Natural killer cell (primary cell): ENCODE results near the gene DDX27. TPM values are rescaled to one million over a fixed set of nuclear protein-coding genes. Genes with fewer than 3 reads are reported as not detected.
A peak's percentile ranks its signal among the peaks of the same experiment; 100 is the strongest.

Source experiments
- ATAC-seq, 3 donors: fragments of 150-1000 bp in 2 of 3; fragments of 200-7000 bp in 1 of 3; cut with Tn5 transposase; 1 replicate in 1 of 3; 2 replicates in 2 of 3; pipeline ENCODE4 v1.10.0; 2021; ENCODE audit warnings: mild to moderate bottlenecking in 2 of 3, moderate library complexity in 2 of 3
- DNase-seq, 2 donors: peaks; one replicate each; pipeline versions ENCODE4 v3.0.0 to v3.0.0-alpha.2; 2013 to 2021; ENCODE audit warnings: mixed read lengths in 1 of 2
- H3K27ac ChIP-seq: one replicate; pipeline ENCODE4 v1.5.1; 2013; ENCODE audit warnings: mild to moderate bottlenecking, low read length
- H3K27me3 ChIP-seq: one replicate; pipeline ENCODE4 v1.6.1; 2013; ENCODE audit warnings: low read length; ENCODE audit not compliant: control insufficient read depth, insufficient read depth
- H3K36me3 ChIP-seq: one replicate; pipeline ENCODE4 v1.6.1; 2013; ENCODE audit warnings: low read length; ENCODE audit not compliant: control insufficient read depth, insufficient read depth
- H3K4me1 ChIP-seq: one replicate; pipeline ENCODE4 v1.6.1; 2013; ENCODE audit warnings: low read length; ENCODE audit not compliant: control insufficient read depth, insufficient read depth
- H3K4me3 ChIP-seq: one replicate; pipeline ENCODE4 v1.5.1; 2013; ENCODE audit warnings: low read length
- H3K9me3 ChIP-seq: one replicate; pipeline ENCODE4 v1.6.1; 2013; ENCODE audit warnings: low read length; ENCODE audit not compliant: control insufficient read depth, insufficient read depth
- H3K27ac Mint-ChIP-seq, 2 donors: one replicate each; pipeline ENCODE4 v1.8.0; 2022; ENCODE audit warnings: mild to moderate bottlenecking in 2 of 2, mixed read lengths in 2 of 2, moderate library complexity in 1 of 2
- H3K27me3 Mint-ChIP-seq, 2 donors: one replicate each; pipeline ENCODE4 v1.8.0; 2022; ENCODE audit warnings: low read depth in 2 of 2, mixed read lengths in 2 of 2
- H3K36me3 Mint-ChIP-seq: one replicate; pipeline ENCODE4 v1.8.0; 2022; ENCODE audit warnings: mixed read lengths
- H3K4me1 Mint-ChIP-seq, 2 donors: one replicate each; pipeline ENCODE4 v1.8.0; 2022; ENCODE audit warnings: mixed read lengths in 2 of 2
- H3K4me3 Mint-ChIP-seq: one replicate; pipeline ENCODE4 v1.8.0; 2022; ENCODE audit warnings: mild to moderate bottlenecking, moderate library complexity, mixed read lengths
- H3K9me3 Mint-ChIP-seq, 2 donors: one replicate each; pipeline ENCODE4 v1.8.0; 2022; ENCODE audit warnings: mixed read lengths in 2 of 2
- CTCF ChIP-seq: fragments of 200-600 bp; IDR thresholded peaks from one replicate; pipeline ENCODE4 v1.8.0; 2022; ENCODE audit warnings: antibody characterized with exemption
- WGBS: methylation state at CpG from one replicate; pipeline ENCODE4 v1.1.7; 2013; ENCODE audit warnings: missing lambda C conversion rate; ENCODE audit not compliant: insufficient coverage; 5-methylcytosine and 5-hydroxymethylcytosine counted together
- intact Hi-C: fragments of 100-400 bp; cut with micrococcal nuclease; formaldehyde crosslinking; loops from one replicate; pipeline ENCODE4 v1.14.2; 2022
- total RNA-seq, 4 donors: library from RNA; stranded (reverse); fragments of 120-200 nt in 1 of 4; gene quantifications; one replicate each; pipeline versions ENCODE4 v1.2.3 to v1.2.4, GENCODE V29; 2013 to 2022

Gene DDX27
- total RNA-seq, 3 donors from 2014 or later (not counting 1 experiment from before 2014, with no cell fraction given): 71.5 to 91.3 (median 75.9) TPM

DNA sequence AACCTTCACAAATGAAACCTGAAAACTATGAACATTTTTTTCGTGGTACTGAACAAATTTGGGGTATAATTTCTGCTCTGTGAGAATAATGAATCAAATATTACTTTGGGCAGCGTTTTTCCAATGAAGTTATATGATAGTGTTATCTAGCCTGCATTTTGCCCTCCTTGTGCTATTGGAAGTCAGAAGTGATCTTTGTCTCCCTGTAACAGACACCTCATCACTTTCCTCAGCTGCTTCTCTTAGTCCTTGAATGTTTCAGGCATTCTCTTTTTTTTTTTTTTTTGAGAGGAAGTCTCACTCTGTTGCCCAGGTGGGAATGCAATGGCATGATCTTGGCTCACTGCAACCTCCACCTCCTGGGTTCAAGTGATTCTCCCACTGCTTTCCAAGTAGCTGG lies 10.2 kb downstream of the DDX27 start:
- ATAC-seq (no peak), DNase-seq (no peak)
- Mint-ChIP-seq H3K27me3 (no peaks in the 10 kb centered on the region), H3K36me3 (peaks cover 38% of the 10 kb centered on the region), H3K9me3 (no peaks in the 10 kb centered on the region), H3K4me3 (no peak overlapping the region), H3K4me1 (peaks cover 10 to 16% of the 10 kb centered on the region in 2 donors), H3K27ac (no peak overlapping the region)
- H3K4me3 ChIP-seq: no peak overlapping the region
- no peaks in the 10 kb centered on the region for H3K9me3 ChIP-seq
- peaks cover 81% of the 10 kb centered on the region for H3K36me3 ChIP-seq
- peaks cover 12% of the 10 kb centered on the region for H3K4me1 ChIP-seq
- no peaks in the 10 kb centered on the region for H3K27me3 ChIP-seq
- TF ChIP-seq CTCF: no peak
- intact Hi-C loops: no loop called here
- WGBS: 92% methylated on average over 2 of the region's 2 CpGs
- H3K27ac ChIP-seq: no peak overlapping the region

- no peak for DNase-seq
- H3K4me1 ChIP-seq: peaks cover 12% of the 10 kb centered on the region
- Mint-ChIP-seq H3K27me3 (no peaks in the 10 kb centered on the region), H3K4me1 (peaks cover 10 to 16% of the 10 kb centered on the region in 2 donors), H3K9me3 (no peaks in the 10 kb centered on the region), H3K4me3 (no peak overlapping the region), H3K36me3 (peaks cover 38% of the 10 kb centered on the region), H3K27ac (no peak overlapping the region)
- no peak for TF ChIP-seq CTCF
- ATAC-seq: no peak
- peak overlapping the region; percentile 64 for H3K27ac ChIP-seq
- H3K36me3 ChIP-seq: peaks cover 81% of the 10 kb centered on the region
- no peak overlapping the region for H3K4me3 ChIP-seq
- no peaks in the 10 kb centered on the region for H3K27me3 ChIP-seq
- no peaks in the 10 kb centered on the region for H3K9me3 ChIP-seq
- WGBS: 81% methylated on average over 10 of the region's 10 CpGs
- intact Hi-C loops: no loop called here
Observed at GRCh38 chr20:49230021-49230420, 10.8 kb downstream of the DDX27 start.

- intact Hi-C loops: no loop called here
- H3K4me3 ChIP-seq: no peak overlapping the region
- H3K27me3 Mint-ChIP-seq: no peaks in the 10 kb centered on the region
- no peaks in the 10 kb centered on the region for H3K9me3 Mint-ChIP-seq
- peak overlapping the region; percentile 64 for H3K27ac ChIP-seq
- H3K36me3 ChIP-seq: peaks cover 82% of the 10 kb centered on the region
- H3K27me3 ChIP-seq: no peaks in the 10 kb centered on the region
- H3K4me3 Mint-ChIP-seq: no peak overlapping the region
- H3K36me3 Mint-ChIP-seq: peaks cover 35% of the 10 kb centered on the region
- H3K27ac Mint-ChIP-seq: peak overlapping the region; percentile 38 to 60
- H3K9me3 ChIP-seq: no peaks in the 10 kb centered on the region
- TF ChIP-seq CTCF: no peak
- peaks cover 12% of the 10 kb centered on the region for H3K4me1 ChIP-seq
- WGBS: 46% methylated on average over 5 of the region's 8 CpGs
- ATAC-seq (peak in 1 of 3 donors; percentile 52), DNase-seq (no peak)
- peaks cover 10 to 14% of the 10 kb centered on the region in 2 donors for H3K4me1 Mint-ChIP-seq
Observed at GRCh38 chr20:49230561-49231133, 11.4 kb downstream of the DDX27 start.

GRCh38 chr20:49231471-49231870 lies 12.3 kb downstream of the DDX27 start:
- no peak for TF ChIP-seq CTCF
- Histone ChIP-seq H3K9me3 (no peaks in the 10 kb centered on the region), H3K4me1 (peaks cover 12% of the 10 kb centered on the region), H3K27ac (no peak overlapping the region), H3K4me3 (no peak overlapping the region), H3K36me3 (peaks cover 80% of the 10 kb centered on the region), H3K27me3 (no peaks in the 10 kb centered on the region)
- intact Hi-C loops: no loop called here
- Mint-ChIP-seq H3K27ac (peak overlapping the region; percentile 38 to 60), H3K27me3 (no peaks in the 10 kb centered on the region), H3K36me3 (peaks cover 28% of the 10 kb centered on the region), H3K4me1 (peaks cover 8 to 10% of the 10 kb centered on the region in 2 donors), H3K4me3 (no peak overlapping the region), H3K9me3 (no peaks in the 10 kb centered on the region)
- WGBS: 83% methylated on average over 6 of the region's 7 CpGs
- no peak for DNase-seq
- no peak for ATAC-seq
